ENCODE data around the gene CENPS. TPM values are rescaled to one million over a fixed set of nuclear protein-coding genes. Genes with fewer than 3 reads are reported as not detected.
A peak's percentile ranks its signal among the peaks of the same experiment; 100 is the strongest.

CENPS gene
- 15.5 and 16.1 TPM in 2 replicates for total RNA-seq (2014; rRNA removed; shearing (Covaris generic))

DNA sequence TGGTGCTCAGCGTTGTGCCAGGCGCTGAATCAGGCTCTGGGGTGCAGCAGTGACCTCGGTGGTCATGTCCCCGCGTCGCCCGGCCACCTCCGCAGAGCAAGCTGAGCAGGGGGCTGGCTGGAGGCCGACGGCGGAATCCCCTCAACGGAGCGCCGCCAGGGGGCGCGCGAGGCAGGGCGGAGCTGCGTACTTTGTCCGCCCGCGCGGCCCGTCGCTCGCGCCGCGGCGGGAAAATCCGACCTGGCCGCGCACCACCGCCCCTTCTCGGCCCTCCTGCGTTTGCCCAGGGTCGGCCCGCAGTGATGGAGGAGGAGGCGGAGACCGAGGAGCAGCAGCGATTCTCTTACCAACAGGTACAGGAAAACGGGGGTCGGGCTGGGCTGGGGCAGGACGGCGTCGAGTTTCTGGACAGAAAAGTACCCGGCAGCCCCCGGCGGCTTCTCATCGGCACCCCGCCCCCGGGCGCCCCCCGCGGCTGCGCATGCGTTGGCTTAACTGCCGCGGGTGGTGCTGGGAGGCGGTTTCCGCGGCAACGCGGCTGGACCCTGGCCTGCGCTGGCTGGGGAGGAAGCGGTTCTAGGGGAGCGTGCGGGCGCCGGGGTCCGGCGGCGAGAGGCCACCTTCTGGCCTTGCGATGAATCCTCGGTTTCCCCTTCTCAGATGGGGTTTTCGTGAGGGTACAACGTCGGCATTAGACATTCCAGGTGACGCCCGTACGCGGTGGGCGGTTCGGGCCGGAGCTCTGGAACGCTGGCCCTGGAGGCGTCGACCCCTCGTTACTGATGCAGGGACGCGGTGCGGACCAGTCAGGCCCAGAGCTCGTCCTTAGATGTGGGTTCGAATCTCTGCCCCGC, at the start of gene CENPS:
TSS of gene CENPS (plus strand) at position 218 of the 854 bp plus-strand sequence. CDS start at position 303, 85 bp downstream.
- Histone ChIP-seq H3K4me1 (peaks cover 14% of the 10 kb centered on the region), H3K4me3 (peak within 1 kb of the TSS; percentile 77), H3K9me3 (replicated peaks) (no peaks in the 10 kb centered on the region), H3K36me3 (no peaks in the 10 kb centered on the region), H3K27ac (peak within 1 kb of the TSS; percentile 80), H3K27me3 (no peaks in the 10 kb centered on the region)
- peak; percentile 86 to 91 for DNase-seq

DNA sequence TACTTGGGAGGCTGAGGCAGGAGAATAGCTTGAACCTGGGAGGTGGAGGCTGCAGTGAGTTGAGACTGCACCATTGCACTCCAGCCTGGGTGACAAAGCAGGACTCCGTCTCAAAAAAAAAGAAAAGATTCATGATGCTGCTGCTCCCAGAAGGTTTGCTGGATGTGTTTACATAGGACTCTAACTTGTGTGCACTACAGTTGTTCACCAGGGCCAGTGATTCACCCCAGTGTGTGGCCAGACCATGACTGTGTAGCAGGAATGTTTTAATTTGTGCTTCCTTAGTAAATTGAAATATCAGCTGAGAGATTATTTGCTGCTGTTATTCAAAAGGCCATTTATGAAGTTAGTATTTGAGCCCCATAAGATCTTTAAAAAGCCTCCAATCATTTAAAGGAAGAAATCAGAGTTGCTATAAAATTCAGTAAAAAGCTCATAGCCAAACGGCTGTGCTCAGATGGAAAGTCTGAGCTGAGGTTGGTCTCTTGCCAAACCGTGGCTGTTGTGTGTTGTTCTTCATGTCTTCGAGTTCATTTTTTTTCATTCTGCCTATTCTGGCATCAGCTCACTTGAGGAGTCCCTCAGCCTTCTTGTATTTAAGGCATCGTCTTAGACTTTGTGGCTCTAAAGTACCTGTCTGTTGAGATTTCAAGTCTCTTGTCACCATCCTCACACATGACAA, 49.5 kb upstream of the CENPS start:
- Histone ChIP-seq H3K36me3 (0 out of 2 replicates have a peak, but pooled peaks cover 3% of the 10 kb centered on the region), H3K27ac (peak overlapping the region; percentile 23; the same call in 1 of the 2 replicates), H3K9me3 (replicated peaks) (no peaks in the 10 kb centered on the region), H3K4me1 (peaks cover 18% of the 10 kb centered on the region), H3K27me3 (no peaks in the 10 kb centered on the region), H3K4me3 (no peak overlapping the region)
- DNase-seq = peak; percentile 45 to 48

DNA sequence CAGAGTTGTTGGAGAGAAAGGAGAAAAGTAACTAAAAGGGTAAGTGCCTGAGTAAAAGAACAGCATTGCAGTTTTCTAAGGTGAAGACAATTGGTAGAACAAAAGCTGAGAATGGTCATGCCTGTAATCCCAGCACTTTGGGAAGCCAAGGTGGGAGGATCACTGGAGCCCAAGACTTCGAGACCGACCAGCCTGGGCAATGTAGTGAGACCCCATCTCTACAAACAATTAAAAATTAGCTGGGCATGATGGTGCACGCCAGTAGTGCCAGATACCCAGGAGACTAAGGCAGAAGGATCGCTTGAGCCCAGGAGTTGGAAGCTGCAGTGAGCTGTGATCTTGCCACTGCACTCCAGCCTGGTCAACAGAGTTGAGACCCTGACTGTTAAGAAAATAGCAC, 46.6 kb upstream of the CENPS start:
- Histone ChIP-seq H3K27me3 (no peaks in the 10 kb centered on the region), H3K9me3 (replicated peaks) (no peaks in the 10 kb centered on the region), H3K4me1 (peaks cover 21% of the 10 kb centered on the region), H3K27ac (no peak overlapping the region), H3K36me3 (no peaks in the 10 kb centered on the region), H3K4me3 (no peak overlapping the region)
- DNase-seq = no peak

DNA sequence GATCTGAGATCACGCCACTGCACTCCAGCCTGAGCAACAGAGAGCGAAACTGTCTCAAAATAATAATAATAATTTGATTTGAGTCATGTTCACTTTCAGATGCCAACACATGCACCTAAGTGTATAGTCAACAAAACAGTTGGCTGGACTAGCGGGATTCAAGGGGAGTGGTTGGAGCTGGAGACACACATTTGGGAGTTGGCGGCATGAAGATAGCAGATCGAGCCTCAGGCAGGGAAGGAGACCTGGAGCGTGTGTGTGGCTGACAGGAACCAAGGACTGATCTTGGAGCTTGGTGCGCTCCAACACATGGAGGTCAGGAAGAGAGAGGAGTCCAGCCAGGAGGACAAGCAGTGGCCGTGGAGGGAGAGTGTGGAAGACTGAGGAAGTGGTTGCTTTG, 46.0 kb upstream of the CENPS start:
- peaks cover 19% of the 10 kb centered on the region for H3K4me1 ChIP-seq

DNA sequence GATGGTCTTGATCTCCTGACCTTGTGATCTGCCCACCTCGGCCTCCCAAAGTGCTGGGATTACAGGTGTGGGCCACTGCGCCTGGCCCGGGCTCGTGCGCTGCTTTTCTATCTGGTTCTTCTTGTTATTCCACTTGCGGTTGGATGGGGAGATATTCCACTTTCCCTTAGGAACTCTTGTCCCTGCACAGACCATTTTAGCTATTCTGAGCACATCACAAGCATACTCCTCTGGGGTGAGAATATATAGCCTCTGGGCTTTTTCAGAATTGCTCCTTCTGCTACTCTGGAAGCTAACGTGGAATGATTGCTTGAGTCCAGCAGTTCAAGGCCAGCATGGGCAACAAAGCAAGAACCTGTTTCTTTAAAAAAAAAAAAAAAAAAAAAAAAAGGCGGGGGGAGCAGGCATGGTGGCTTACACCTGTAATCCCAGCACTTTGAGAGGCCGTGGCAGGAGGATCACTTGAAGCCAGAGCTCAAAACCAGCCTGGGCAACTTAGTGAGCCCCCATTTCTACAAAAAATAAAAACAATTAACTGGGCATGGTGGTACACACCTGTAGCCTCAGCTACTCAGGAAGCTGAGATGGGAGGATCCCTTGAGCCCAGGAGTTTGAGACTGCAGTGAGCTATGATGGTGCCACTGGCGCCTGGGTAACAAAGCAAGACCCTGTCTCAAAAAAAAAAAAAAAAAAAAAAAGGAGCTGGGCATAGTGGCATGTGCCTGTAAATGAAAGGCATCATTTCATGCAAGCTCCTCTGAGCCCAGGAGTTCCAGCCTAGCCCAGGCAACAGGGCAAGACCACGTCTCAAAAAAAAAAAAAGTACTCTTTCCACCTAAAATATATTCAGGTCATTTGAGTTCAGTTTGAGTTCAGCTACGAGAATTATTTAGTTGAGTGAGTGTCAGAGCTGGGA, 43.2 kb upstream of the CENPS start:
- Histone ChIP-seq H3K27ac (peak overlapping the region; percentile 86), H3K4me1 (peaks cover 11% of the 10 kb centered on the region), H3K4me3 (peak overlapping the region; percentile 24), H3K36me3 (no peaks in the 10 kb centered on the region), H3K9me3 (replicated peaks) (no peaks in the 10 kb centered on the region), H3K27me3 (no peaks in the 10 kb centered on the region)
- DNase-seq = no peak

More for the DNA sequence above, 46.0 kb upstream of the CENPS start:
- H3K27me3 ChIP-seq = no peaks in the 10 kb centered on the region
- no peak overlapping the region for H3K4me3 ChIP-seq
- H3K27ac ChIP-seq = no peak overlapping the region
- no peaks in the 10 kb centered on the region for H3K36me3 ChIP-seq
- no peak for DNase-seq
- no peaks in the 10 kb centered on the region for H3K9me3 ChIP-seq (replicated peaks)

GRCh38 chr1:10387677-10388386, 42.4 kb upstream of the CENPS start:
- no peaks in the 10 kb centered on the region for H3K27me3 ChIP-seq
- no peaks in the 10 kb centered on the region for H3K9me3 ChIP-seq (replicated peaks)
- H3K4me1 ChIP-seq = peaks cover 11% of the 10 kb centered on the region
- no peaks in the 10 kb centered on the region for H3K36me3 ChIP-seq
- peak overlapping the region; percentile 86 for H3K27ac ChIP-seq
- H3K4me3 ChIP-seq = peak overlapping the region; percentile 24
- peak; percentile 54 to 79 for DNase-seq

- peak overlapping the region; percentile 86 for H3K27ac ChIP-seq
- no peaks in the 10 kb centered on the region for H3K9me3 ChIP-seq (replicated peaks)
- no peaks in the 10 kb centered on the region for H3K27me3 ChIP-seq
- no peaks in the 10 kb centered on the region for H3K36me3 ChIP-seq
- H3K4me1 ChIP-seq = peaks cover 11% of the 10 kb centered on the region
- H3K4me3 ChIP-seq = peak overlapping the region; percentile 24
- no peak for DNase-seq
Measured at GRCh38 chr1:10388387-10388715, 41.9 kb upstream of the CENPS start.

GRCh38 chr1:10389271-10389973, 40.8 kb upstream of the CENPS start:
- Histone ChIP-seq H3K27me3 (no peaks in the 10 kb centered on the region), H3K27ac (no peak overlapping the region), H3K4me1 (peaks cover 11% of the 10 kb centered on the region), H3K36me3 (no peaks in the 10 kb centered on the region), H3K4me3 (no peak overlapping the region), H3K9me3 (replicated peaks) (0 out of 2 replicates have a peak, but pooled peaks cover 2% of the 10 kb centered on the region)
- no peak for DNase-seq

- H3K9me3 ChIP-seq (replicated peaks) = 0 out of 2 replicates have a peak, but pooled peaks cover 3% of the 10 kb centered on the region
- no peak overlapping the region for H3K4me3 ChIP-seq
- no peak for DNase-seq
- no peak overlapping the region for H3K27ac ChIP-seq
- H3K36me3 ChIP-seq = peaks cover 14% of the 10 kb centered on the region
- peaks cover 9% of the 10 kb centered on the region for H3K4me1 ChIP-seq
- H3K27me3 ChIP-seq = no peaks in the 10 kb centered on the region
Measured at GRCh38 chr1:10396870-10397269, 33.4 kb upstream of the CENPS start.

- no peak for DNase-seq
Measured at GRCh38 chr1:10398278-10398733, 31.9 kb upstream of the CENPS start.

GRCh38 chr1:10398734-10399443, 31.3 kb upstream of the CENPS start, which contains the start of gene PGD:
TSS of gene PGD (plus strand) at chr1:10399064. CDS start at chr1:10399118, 54 bp downstream.
- Histone ChIP-seq H3K4me3 (peak within 1 kb of the TSS; percentile 90), H3K27ac (peak within 1 kb of the TSS; percentile 81), H3K9me3 (replicated peaks) (0 out of 2 replicates have a peak, but pooled peaks cover 3% of the 10 kb centered on the region), H3K27me3 (no peaks in the 10 kb centered on the region), H3K36me3 (peaks cover 31% of the 10 kb centered on the region), H3K4me1 (peaks cover 20% of the 10 kb centered on the region)
- DNase-seq = peak; percentile 99

More at GRCh38 chr1:10398278-10398733, 31.9 kb upstream of the CENPS start:
- Histone ChIP-seq H3K9me3 (replicated peaks) (0 out of 2 replicates have a peak, but pooled peaks cover 3% of the 10 kb centered on the region), H3K27ac (peak overlapping the region; percentile 81; the same call in 1 of the 2 replicates), H3K36me3 (peaks cover 27% of the 10 kb centered on the region), H3K4me3 (peak overlapping the region; percentile 90), H3K27me3 (no peaks in the 10 kb centered on the region), H3K4me1 (peaks cover 16% of the 10 kb centered on the region)

GRCh38 chr1:10399444-10399941, 30.7 kb upstream of the CENPS start:
- DNase-seq = no peak
- H3K4me3 ChIP-seq = peak overlapping the region; percentile 90
- H3K4me1 ChIP-seq = peaks cover 23% of the 10 kb centered on the region
- 0 out of 2 replicates have a peak, but pooled peaks cover under 1% of the 10 kb centered on the region for H3K9me3 ChIP-seq (replicated peaks)
- H3K27ac ChIP-seq = peak overlapping the region; percentile 81
- peaks cover 37% of the 10 kb centered on the region for H3K36me3 ChIP-seq
- no peaks in the 10 kb centered on the region for H3K27me3 ChIP-seq
